Stomach (tissue), 4 donors: ENCODE measurements around the gene AADAT.

ENCODE experiments used
- CTCF ChIP-seq, 7 experiments: fragments of 450-650 bp in 4 of 7; fragments of 200-600 bp in 3 of 7; sonication (generic) in 3 of 7; IDR thresholded peaks; one replicate each; pipeline ENCODE4 v1.5.1; 2016 to 2019; ENCODE audit warnings: antibody characterized with exemption in 7 of 7, control low read depth in 2 of 7, mild to moderate bottlenecking in 1 of 7
- POLR2A ChIP-seq, 4 donors: fragments of 450-650 bp; IDR thresholded peaks; one replicate each; pipeline ENCODE4 v1.6.1; 2016; ENCODE audit warnings: antibody characterized with exemption in 4 of 4, control low read depth in 2 of 4, mild to moderate bottlenecking in 1 of 4, moderate library complexity in 1 of 4

DNA sequence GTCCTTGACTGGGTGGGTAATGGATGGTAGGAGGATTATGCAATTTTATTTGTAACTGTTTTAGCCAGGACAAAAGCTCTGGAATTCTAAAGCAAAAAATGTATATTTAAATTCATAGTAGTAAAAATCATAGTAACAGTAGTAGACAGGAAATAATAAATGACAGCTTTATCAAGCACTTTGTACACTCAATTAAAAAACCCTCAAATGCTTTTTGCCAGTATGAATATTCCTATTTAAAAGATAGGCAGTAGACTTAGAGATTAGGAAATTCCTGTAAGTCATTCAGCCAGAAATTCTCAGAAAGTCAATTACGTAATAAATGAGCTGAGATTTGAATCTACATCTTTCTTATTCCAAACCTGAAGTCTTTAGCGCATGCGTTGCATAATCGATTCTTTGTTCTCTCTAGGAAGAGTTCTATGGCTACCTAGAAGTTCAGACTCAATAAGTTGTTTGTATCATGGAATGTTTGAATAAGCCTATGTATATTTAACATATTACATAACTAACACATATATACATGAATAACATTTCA is 2.5 kb downstream of the AADAT start:
- no peak for TF ChIP-seq POLR2A (IDR thresholded peaks at IDR 0.05)
- no peak for TF ChIP-seq CTCF (IDR thresholded peaks at IDR 0.05)
